Small intestine (tissue), 7 donors: ENCODE results near the gene WDR6. TPM values are rescaled to one million over a fixed set of nuclear protein-coding genes. Genes with fewer than 3 reads are reported as not detected.
"Not testable (repeated sequence)": the region's sequence is repeated elsewhere in the genome, so short reads cannot be mapped to it uniquely, and the experiment has no call there.

Experiments
- DNase-seq, 2 donors: peaks; one replicate each; pipeline versions ENCODE4 v3.0.0 to v3.0.0-alpha.2; 2013
- FAIRE-seq: peaks from 2 replicates; lab custom pipeline; 2012; peaks lifted over from hg19 to GRCh38; lab: Jason Lieb, UNC
- H3K27ac ChIP-seq, 3 donors: one replicate each; pipeline ENCODE4 v1.5.1; 2013; ENCODE audit warnings: low read length in 2 of 3, mild to moderate bottlenecking in 2 of 3, control low read depth in 1 of 3, inconsistent platforms in 1 of 3, low read depth in 1 of 3, moderate library complexity in 1 of 3
- H3K27me3 ChIP-seq, 3 donors: one replicate each; pipeline ENCODE4 v1.6.1; 2013; ENCODE audit warnings: low read length in 3 of 3, inconsistent platforms in 1 of 3; ENCODE audit not compliant: control insufficient read depth in 3 of 3, insufficient read depth in 3 of 3
- H3K36me3 ChIP-seq, 3 donors: one replicate each; pipeline ENCODE4 v1.6.1; 2013; ENCODE audit warnings: low read length in 3 of 3, inconsistent platforms in 1 of 3, low read depth in 1 of 3, mild to moderate bottlenecking in 1 of 3, moderate library complexity in 1 of 3; ENCODE audit not compliant: control insufficient read depth in 3 of 3, insufficient read depth in 2 of 3
- H3K4me1 ChIP-seq, 3 donors: one replicate each; pipeline ENCODE4 v1.6.1; 2013; ENCODE audit warnings: low read length in 2 of 3, inconsistent platforms in 1 of 3, low read depth in 1 of 3, mild to moderate bottlenecking in 1 of 3, moderate library complexity in 1 of 3; ENCODE audit not compliant: control insufficient read depth in 3 of 3, insufficient read depth in 2 of 3
- H3K4me3 ChIP-seq, 3 donors: one replicate each; pipeline ENCODE4 v1.5.1; 2013; ENCODE audit warnings: low read length in 3 of 3, control low read depth in 1 of 3, inconsistent platforms in 1 of 3, low read depth in 1 of 3, mild to moderate bottlenecking in 1 of 3, moderate library complexity in 1 of 3
- H3K9me3 ChIP-seq, 2 donors: one replicate each; pipeline ENCODE4 v1.6.1; 2013; ENCODE audit warnings: low read depth in 1 of 2, low read length in 1 of 2; ENCODE audit not compliant: control insufficient read depth in 2 of 2, insufficient read depth in 1 of 2
- WGBS, 3 donors: extraction: QIAGEN DNeasy Blood & Tissue Kit; methylation state at CpG; one replicate each; pipeline ENCODE4 v1.1.7; 2013; 5-methylcytosine and 5-hydroxymethylcytosine counted together
- polyA plus RNA-seq, 4 donors: library from polyadenylated mRNA; stranded (reverse) in 3 of 4; unstranded in 1 of 4; fragments of 200-250 nt in 3 of 4; fragments of 120-200 nt in 1 of 4; gene quantifications; one replicate each; pipeline versions ENCODE4 v1.2.1 to v1.2.3, GENCODE V29; 2013
- donor health status: healthy with polysubstance abuse.
- donor health status: control.
- donor health status: control.
- donor health status: Bipolar disorder and iron deficiency.
- donor health status: healthy.

The WDR6 gene
- polyA plus RNA-seq, 4 donors = 98.5 to 174 (median 146) TPM

DNA sequence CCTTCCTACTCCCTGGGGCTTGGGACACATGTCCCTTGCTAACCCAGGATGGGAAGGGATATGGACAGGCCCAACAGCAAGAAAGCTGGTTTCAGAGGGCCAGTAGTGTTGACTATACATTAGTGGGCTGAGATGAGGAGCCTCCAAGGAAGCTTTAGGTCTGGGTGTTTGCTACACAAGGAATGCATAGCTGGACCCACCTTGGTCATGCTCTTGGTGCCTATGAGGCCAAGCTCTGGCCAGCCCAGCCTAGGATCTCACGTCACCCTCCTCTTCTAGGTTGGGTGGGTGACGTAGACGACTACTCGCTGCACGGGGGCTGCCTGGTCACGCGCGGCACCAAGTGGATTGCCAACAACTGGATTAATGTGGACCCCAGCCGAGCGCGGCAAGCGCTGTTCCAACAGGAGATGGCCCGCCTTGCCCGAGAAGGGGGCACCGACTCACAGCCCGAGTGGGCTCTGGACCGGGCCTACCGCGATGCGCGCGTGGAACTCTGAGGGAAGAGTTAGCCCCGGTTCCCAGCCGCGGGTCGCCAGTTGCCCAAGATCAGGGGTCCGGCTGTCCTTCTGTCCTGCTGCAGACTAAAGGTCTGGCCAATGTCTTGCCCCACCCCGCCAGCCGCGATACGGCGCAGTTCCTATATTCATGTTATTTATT lies 653 bp upstream of the WDR6 start:
- WGBS, 3 donors = 2 to 6% (median 4%) methylated on average over 32 of the region's 32 CpGs
- Histone ChIP-seq H3K4me1 (peaks cover 0 to 29% (median 0%) of the 10 kb centered on the region in 3 donors), H3K27me3 (no peaks in the 10 kb centered on the region), H3K27ac (peak overlapping the region; percentile 46 to 96 (median 95)), H3K9me3 (no peaks in the 10 kb centered on the region), H3K36me3 (peaks cover 0 to 68% (median 0%) of the 10 kb centered on the region in 3 donors), H3K4me3 (peak overlapping the region; percentile 63 to 92 (median 72))
- FAIRE-seq (no peak), DNase-seq (peak; percentile 18 to 62)

DNA sequence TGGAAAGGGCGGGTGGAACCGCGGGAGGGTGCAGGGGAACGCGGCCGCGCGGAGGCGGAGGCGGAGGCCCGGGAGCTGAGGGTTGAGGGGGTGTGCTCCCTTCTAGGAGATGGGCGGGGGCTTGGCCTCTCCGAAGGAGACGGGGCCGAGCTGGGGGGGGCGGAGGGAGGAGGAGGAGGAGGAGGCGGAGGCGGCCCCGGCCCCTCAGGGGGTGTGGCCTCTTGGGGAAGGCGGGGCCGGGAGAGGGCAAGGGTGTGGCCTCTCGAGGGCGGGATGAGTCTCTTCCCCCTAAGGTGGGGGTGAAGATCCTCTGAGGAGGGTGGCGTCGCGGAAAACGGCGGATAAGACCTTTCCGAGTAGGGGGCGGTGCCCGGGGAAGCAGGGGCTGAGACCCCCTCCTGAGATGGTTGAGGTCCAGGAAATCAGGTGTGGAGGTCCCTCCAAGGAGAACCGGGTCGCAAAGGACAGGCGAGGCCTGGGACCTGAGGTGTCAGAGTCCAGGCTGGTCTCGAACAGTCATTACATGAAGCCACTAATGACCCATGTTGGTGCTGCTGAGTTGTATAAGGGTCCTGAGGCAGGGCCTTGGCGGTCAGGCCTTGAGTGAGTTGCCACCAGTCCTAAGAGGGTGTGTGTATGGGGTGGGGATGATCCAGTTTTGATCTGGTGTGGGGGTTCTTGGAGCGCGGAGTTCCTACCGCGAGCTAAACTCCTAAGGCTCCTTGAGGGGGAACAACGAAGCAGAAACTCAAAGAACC lies 759 bp downstream of the WDR6 start:
- peak; percentile 92 to 93 for DNase-seq
- Histone ChIP-seq H3K4me1 (peaks cover 0 to 26% (median 0%) of the 10 kb centered on the region in 3 donors), H3K27ac (peak overlapping the region; percentile 94 to 96 (median 95)), H3K9me3 (no peaks in the 10 kb centered on the region), H3K27me3 (no peaks in the 10 kb centered on the region), H3K4me3 (peak overlapping the region; percentile 58 to 92 (median 72)), H3K36me3 (peaks cover 0 to 68% (median 2%) of the 10 kb centered on the region in 3 donors)
- 10 to 17% (median 12%) methylated on average over 31 to 41 of the region's 41 CpGs for WGBS, 3 donors
- FAIRE-seq = no peak

DNA sequence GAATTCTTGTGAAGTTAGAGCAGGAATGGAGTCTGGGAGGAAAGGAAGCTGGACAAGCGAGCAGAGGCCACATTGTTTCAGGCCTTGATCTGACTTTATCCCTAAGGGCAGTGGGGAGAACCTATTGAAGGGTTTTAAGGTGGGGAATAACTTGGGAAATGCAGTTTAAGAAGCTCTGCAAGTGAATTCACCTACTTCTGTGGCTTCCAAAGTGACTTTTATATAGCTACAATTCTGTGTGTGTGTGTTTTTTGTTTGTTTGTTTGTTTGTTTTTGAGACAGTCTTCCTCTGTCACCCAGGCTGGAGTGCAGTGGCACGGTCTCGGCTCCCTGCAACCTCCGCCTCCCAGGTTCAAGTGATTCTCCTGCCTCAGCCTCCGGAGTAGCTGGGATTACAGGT lies 1.4 kb downstream of the WDR6 start:
- Histone ChIP-seq H3K36me3 (peaks cover 0 to 68% (median 2%) of the 10 kb centered on the region in 3 donors), H3K4me1 (peaks cover 0 to 26% (median 0%) of the 10 kb centered on the region in 3 donors), H3K27ac (peak overlapping the region; percentile 46 to 95 (median 53)), H3K4me3 (peak overlapping the region in 2 of 3 donors; percentile 72 to 92)
- not testable (repeated sequence) for H3K27me3 ChIP-seq, DNase-seq, H3K9me3 ChIP-seq, FAIRE-seq
- 84 to 92% (median 87%) methylated on average over 5 of the region's 5 CpGs for WGBS, 3 donors

DNA sequence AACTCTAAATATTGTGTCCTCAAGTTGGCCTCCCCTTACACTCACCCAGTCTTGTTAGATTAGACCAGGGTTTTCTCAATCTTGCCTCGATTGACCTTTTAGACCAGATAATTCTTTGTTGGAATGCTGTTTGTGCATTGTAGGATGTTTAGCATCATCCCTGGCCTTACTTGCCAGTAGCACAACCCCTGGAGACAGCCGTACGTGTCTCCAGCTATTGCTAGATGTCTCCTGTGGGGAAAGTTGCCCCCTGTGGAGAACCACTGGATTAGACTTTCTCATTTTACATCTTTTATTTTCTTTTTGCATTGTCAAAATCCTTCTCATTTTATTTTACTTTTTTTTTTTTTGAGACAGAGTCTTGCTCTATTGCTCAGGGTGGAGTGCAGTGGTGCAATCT lies 2.2 kb downstream of the WDR6 start:
- H3K36me3 ChIP-seq = peaks cover 0 to 70% (median 4%) of the 10 kb centered on the region in 3 donors
- H3K4me1 ChIP-seq = peaks cover 0 to 26% (median 0%) of the 10 kb centered on the region in 3 donors
- no peak for FAIRE-seq
- H3K9me3 ChIP-seq = no peaks in the 10 kb centered on the region
- no peaks in the 10 kb centered on the region for H3K27me3 ChIP-seq
- H3K27ac ChIP-seq = no peak overlapping the region
- WGBS, 3 donors = 74 to 80% (median 77%) methylated on average over 3 of the region's 3 CpGs
- H3K4me3 ChIP-seq = no peak overlapping the region
- DNase-seq = no peak

DNA sequence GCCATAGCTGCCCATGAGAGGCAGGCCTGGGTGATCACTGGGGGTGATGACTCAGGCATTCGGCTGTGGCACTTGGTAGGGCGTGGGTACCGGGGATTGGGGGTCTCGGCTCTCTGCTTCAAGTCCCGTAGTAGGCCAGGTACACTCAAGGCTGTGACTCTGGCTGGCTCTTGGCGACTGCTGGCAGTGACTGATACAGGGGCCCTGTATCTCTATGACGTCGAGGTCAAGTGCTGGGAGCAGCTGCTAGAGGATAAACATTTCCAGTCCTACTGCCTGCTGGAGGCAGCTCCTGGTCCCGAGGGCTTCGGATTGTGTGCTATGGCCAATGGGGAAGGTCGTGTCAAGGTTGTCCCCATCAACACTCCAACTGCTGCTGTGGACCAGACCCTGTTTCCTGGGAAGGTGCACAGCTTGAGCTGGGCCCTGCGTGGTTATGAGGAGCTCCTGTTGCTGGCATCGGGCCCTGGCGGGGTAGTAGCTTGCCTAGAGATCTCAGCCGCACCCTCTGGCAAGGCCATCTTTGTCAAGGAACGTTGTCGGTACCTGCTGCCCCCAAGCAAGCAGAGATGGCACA lies 5.3 kb downstream of the WDR6 start:
- 66 to 77% (median 75%) methylated on average over 17 of the region's 17 CpGs for WGBS, 3 donors
- Histone ChIP-seq H3K9me3 (no peaks in the 10 kb centered on the region), H3K27me3 (no peaks in the 10 kb centered on the region), H3K4me1 (peaks cover 0 to 17% (median 4%) of the 10 kb centered on the region in 3 donors), H3K4me3 (no peak overlapping the region), H3K27ac (no peak overlapping the region), H3K36me3 (peaks cover 12 to 83% (median 14%) of the 10 kb centered on the region in 3 donors)
- FAIRE-seq = no peak
- no peak for DNase-seq

DNA sequence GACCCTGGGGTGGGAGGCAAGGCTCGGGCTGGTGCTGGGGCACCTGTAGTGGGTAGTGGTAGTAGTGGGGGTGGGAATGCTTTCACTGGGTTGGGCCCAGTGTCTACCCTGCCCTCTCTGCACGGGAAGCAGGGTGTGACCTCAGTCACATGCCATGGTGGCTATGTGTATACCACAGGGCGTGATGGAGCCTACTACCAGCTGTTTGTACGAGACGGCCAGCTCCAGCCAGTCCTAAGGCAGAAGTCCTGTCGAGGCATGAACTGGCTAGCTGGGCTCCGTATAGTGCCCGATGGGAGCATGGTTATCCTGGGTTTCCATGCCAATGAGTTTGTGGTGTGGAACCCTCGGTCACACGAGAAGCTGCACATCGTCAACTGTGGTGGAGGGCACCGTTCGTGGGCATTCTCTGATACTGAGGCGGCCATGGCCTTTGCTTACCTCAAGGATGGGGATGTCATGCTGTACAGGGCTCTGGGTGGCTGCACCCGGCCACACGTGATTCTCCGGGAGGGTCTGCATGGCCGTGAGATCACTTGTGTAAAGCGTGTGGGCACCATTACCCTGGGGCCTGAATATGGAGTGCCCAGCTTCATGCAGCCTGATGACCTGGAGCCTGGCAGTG lies 6.0 kb downstream of the WDR6 start:
- Histone ChIP-seq H3K36me3 (peaks cover 12 to 79% (median 14%) of the 10 kb centered on the region in 3 donors), H3K27me3 (no peaks in the 10 kb centered on the region), H3K4me1 (peaks cover 0 to 15% (median 5%) of the 10 kb centered on the region in 3 donors), H3K9me3 (no peaks in the 10 kb centered on the region), H3K4me3 (no peak overlapping the region), H3K27ac (no peak overlapping the region)
- 82 to 84% (median 82%) methylated on average over 19 of the region's 19 CpGs for WGBS, 3 donors
- FAIRE-seq (no peak), DNase-seq (no peak)

DNA sequence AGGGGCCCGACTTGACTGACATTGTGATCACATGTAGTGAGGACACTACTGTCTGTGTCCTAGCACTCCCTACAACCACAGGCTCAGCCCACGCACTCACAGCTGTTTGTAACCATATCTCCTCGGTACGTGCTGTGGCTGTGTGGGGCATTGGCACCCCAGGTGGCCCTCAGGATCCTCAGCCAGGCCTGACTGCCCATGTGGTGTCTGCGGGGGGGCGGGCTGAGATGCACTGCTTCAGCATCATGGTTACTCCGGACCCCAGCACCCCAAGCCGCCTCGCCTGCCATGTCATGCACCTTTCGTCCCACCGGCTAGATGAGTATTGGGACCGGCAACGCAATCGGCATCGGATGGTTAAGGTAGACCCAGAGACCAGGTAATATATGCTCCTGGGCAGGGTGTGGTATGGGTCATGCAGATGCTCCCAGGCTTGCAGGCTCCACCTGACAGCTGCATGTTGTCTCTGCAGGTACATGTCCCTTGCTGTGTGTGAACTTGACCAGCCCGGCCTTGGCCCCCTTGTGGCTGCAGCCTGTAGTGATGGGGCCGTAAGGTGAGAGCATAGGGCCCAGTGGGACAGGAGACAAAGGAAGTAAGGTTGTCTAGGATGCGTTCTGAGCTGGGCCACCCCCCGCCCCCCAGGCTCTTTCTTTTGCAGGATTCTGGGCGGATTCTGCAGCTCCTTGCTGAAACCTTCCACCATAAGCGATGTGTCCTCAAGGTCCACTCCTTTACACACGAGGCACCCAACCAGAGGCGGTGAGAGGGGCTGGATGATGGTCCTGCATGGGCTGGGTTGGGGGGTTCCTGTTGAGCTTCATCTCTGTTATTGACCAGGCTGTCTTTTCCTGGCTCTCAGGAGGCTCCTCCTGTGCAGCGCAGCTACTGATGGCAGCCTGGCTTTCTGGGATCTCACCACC lies 6.8 kb downstream of the WDR6 start:
- FAIRE-seq (no peak), DNase-seq (peak; percentile 67 to 69)
- Histone ChIP-seq H3K4me1 (peaks cover 0 to 12% (median 5%) of the 10 kb centered on the region in 3 donors), H3K4me3 (no peak overlapping the region), H3K9me3 (no peaks in the 10 kb centered on the region), H3K36me3 (peaks cover 12 to 79% (median 14%) of the 10 kb centered on the region in 3 donors), H3K27ac (no peak overlapping the region), H3K27me3 (no peaks in the 10 kb centered on the region)
- 85 to 87% (median 85%) methylated on average over 24 of the region's 24 CpGs for WGBS, 3 donors
